A673 (cell line): ENCODE data around the gene SGPP1.

Experiments used
- EZH2 ChIP-seq: fragments of 200-600 bp; sonication (generic); IDR thresholded peaks from 2 replicates; pipeline ENCODE4 v1.6.1; 2017; ENCODE audit warnings: borderline replicate concordance, low read depth, mild to moderate bottlenecking, mixed read lengths, antibody characterized with exemption, low read length; ENCODE audit not compliant: poor library complexity, severe bottlenecking
- TF ChIP-seq, protein P1 (sequence below): fragments of 300-800, 200-600 bp; sonication (generic); conservative IDR thresholded peaks from 2 replicates; pipeline ENCODE4 v1.5.1; 2017; ENCODE audit warnings: low read depth, mild to moderate bottlenecking, antibody characterized with exemption, low read length, moderate library complexity, mixed read lengths

DNA sequence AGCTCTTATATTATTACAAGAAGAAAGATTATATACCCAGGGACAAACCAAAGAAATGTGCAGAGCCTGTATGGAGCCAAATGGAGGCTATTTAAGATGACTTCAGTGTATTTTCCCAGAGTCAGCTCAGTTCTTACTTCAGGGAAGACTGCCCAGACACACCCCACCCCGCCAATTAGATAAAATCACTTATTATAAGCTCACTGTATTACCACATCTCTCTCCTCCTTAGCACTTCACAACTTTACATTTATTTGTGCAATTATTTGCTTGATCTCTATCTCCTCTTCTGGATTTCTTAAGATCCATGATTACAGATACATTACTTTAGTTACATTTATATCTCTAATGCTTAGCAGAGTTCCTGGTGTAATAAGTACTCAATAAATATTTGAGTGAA lies 61.5 kb downstream of the SGPP1 start:
- TF ChIP-seq, protein P1, sequence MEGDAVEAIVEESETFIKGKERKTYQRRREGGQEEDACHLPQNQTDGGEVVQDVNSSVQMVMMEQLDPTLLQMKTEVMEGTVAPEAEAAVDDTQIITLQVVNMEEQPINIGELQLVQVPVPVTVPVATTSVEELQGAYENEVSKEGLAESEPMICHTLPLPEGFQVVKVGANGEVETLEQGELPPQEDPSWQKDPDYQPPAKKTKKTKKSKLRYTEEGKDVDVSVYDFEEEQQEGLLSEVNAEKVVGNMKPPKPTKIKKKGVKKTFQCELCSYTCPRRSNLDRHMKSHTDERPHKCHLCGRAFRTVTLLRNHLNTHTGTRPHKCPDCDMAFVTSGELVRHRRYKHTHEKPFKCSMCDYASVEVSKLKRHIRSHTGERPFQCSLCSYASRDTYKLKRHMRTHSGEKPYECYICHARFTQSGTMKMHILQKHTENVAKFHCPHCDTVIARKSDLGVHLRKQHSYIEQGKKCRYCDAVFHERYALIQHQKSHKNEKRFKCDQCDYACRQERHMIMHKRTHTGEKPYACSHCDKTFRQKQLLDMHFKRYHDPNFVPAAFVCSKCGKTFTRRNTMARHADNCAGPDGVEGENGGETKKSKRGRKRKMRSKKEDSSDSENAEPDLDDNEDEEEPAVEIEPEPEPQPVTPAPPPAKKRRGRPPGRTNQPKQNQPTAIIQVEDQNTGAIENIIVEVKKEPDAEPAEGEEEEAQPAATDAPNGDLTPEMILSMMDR: no peak
- TF ChIP-seq EZH2: no peak
